Motor neuron (in vitro differentiated cells): ENCODE data around the gene SFT2D1. TPM values are rescaled to one million over a fixed set of nuclear protein-coding genes. Genes with fewer than 3 reads are reported as not detected.

Experiments
- ATAC-seq, 8 experiments: fragments of 200-7000 bp; cut with Tn5 transposase; replicated peaks in 6 of 8; 2 replicates each; pipeline ENCODE4 v1.8.0; 2021; ENCODE audit warnings: mild to moderate bottlenecking in 8 of 8, moderate library complexity in 8 of 8
- H3K27ac ChIP-seq, 2 donors: fragments of 250-450 bp; sonication (Bioruptor Pico); 2 replicates each; pipeline ENCODE4 v1.9.0; 2021; ENCODE audit warnings: antibody characterized with exemption in 2 of 2, mild to moderate bottlenecking in 2 of 2, moderate library complexity in 1 of 2
- H3K4me1 ChIP-seq, 2 donors: fragments of 250-450 bp; sonication (Bioruptor Pico); replicated peaks in 1 of 2; 2 replicates each; pipeline ENCODE4 v1.6.1; 2021; ENCODE audit warnings: antibody characterized with exemption in 2 of 2, mild to moderate bottlenecking in 2 of 2, moderate library complexity in 1 of 2
- H3K4me3 ChIP-seq, 5 donors: fragments of 250-450 bp; sonication (Bioruptor Pico); 2 replicates each; pipeline ENCODE4 v1.9.0; 2021; ENCODE audit warnings: antibody characterized with exemption in 5 of 5, mild to moderate bottlenecking in 5 of 5, moderate library complexity in 4 of 5
- WGBS, 10 experiments: fragments of 450-650 bp; shearing (Covaris generic); methylation state at CpG; one replicate each; pipeline ENCODE4 v1.0.0; 2022; 5-methylcytosine and 5-hydroxymethylcytosine counted together
- in situ Hi-C, 9 experiments: fragments of 400-800 bp; cut with MboI; loops; one replicate each; pipeline ENCODE4 v1.15.0; 2021; ENCODE audit warnings: low sequenced_read_pairs in 9 of 9, low pct_unique_long_range_greater_than_20kb in 2 of 9; ENCODE audit not compliant: unreplicated experiment in 9 of 9
- total RNA-seq, 8 experiments: library from RNA; unstranded; fragments of 300-600 nt; gene quantifications; 2 replicates each; pipeline versions ENCODE4 v1.2.3 to v1.2.4, GENCODE V29; 2022

SFT2D1 gene
- total RNA-seq, 8 experiments from 2014 or later: 21.4 to 53.5 (median 29.1) TPM

DNA sequence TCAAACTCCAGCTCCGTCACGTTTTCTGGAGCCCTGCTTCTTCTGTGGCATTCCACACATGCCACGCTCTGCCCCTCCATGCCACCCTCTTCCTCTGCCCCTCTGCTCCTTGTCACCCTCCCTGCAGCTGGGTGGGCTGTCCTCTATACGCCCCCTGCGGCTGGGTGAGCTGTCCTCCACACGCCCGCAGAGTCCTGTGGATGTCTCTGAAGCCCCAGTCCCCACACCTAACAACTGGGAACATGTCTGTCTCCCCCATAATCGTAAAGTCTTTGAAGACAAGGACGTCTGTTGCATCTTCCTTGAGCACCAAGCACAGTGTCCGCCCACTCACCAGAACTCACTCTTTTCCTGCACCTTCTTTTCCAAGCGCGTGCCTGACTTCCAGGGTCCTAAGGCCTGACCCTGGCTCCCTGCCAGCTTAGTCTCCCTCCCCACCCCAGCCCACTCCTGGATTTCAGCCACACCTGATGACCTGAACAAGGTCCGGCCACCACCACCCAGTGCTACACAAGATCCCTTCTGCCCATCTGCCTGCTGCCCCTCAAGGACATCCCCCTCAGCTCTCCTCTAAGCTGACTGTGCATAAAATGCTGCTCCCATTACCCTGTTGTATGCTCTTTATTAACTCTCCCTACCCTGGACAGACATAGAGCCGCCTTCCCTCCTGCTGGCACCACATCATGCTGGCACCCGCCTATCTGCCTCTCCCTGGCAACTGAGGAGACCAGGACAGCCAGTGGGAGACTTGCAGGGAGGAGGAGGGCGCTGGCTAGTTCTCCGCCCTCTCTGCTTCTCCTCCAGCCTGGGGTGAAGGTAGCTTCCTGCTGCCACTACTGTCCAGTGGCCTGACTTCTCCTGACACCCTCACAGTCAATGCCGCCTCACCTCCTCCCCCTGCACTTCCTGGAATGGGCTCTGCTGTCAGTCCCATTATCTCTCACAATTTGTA lies 23.4 kb downstream of the SFT2D1 start:
- no peaks in the 10 kb centered on the region for H3K4me1 ChIP-seq
- H3K4me3 ChIP-seq: no peak overlapping the region
- in situ Hi-C loops: no loop called here
- 61 to 100% (median 87%) methylated on average over 1 to 7 of the region's 18 CpGs; no CpG with 5 or more reads in 2 of the 10 experiments for WGBS, 10 experiments
- ATAC-seq: peak in 6 of 8 experiments; percentile 19 to 70 (median 40)
- no peak overlapping the region for H3K27ac ChIP-seq

DNA sequence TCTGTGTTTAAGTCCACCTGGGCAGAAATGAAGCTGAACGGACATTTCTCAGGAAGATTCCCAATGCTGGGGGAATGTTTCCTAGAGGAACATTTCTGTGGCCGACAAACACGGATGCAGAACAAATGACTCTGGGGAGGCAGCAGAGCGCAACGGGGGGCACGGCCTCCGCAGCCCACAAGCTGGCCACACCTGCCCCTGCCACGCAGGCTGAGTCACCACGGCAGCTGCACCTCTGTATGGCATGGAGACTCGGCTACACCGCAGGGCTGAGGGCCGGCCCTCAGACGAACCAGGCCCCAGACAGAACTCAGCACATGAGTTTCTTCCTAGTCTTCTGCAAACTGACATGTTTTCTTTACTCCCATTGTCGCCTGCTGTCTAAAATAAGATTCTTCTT lies 24.1 kb downstream of the SFT2D1 start:
- H3K4me3 ChIP-seq: no peak overlapping the region
- no peak overlapping the region for H3K27ac ChIP-seq
- peak in 1 of 8 experiments; percentile 29 for ATAC-seq
- in situ Hi-C loops: no loop called here
- H3K4me1 ChIP-seq: no peaks in the 10 kb centered on the region
- 58 to 100% (median 88%) methylated on average over 1 to 10 of the region's 14 CpGs; no CpG with 5 or more reads in 4 of the 10 experiments for WGBS, 10 experiments

DNA sequence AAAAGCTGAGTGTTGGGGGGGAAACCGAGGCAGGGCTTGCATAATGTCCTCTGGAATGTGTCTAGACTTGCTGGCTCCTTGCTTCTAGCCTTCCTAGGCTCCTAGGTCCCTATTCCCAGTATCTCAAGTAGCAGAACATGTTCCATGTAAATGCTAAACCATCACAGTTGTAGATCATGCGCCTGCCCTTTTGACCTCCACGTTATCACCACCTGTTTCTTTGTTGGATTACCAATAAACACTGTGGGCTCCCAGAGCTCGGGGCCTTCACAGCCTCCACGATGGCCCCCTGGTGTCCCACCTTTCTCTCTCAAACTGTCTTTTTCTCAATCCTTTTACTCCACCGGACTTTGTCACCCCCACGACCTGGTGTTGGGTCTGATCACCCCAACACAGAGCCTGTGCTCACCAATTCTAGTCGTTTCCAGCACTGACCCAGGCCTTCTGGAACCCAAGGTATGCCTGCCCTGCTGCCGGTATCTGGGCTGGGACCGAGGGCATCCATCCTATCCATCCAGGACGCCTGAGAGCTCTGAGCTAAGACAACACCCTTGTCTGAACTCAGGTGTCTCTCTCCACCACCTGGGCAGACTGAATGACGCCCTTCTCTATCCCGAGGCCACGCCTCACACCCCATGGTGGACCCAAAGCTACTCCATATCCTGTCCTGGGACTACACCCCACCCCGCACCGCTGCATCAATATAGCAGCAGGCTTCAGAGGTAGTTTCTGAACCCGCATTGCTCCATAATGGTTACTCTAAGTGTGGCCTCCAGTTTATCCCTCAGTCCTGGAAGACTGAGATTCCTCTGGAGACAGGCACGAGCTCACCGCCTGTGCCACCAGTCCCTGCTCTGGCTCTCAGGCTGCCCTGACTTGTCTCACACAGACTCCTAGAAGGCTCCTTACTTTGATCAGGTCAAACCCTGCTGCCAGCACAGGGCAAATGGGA lies 24.8 kb downstream of the SFT2D1 start:
- Histone ChIP-seq H3K4me3 (no peak overlapping the region), H3K27ac (no peak overlapping the region), H3K4me1 (peaks cover 0 to 6% of the 10 kb centered on the region in 2 donors)
- ATAC-seq: no peak
- WGBS, 10 experiments: 46 to 100% (median 76%) methylated on average over 1 to 10 of the region's 19 CpGs; no CpG with 5 or more reads in 1 of the 10 experiments
- in situ Hi-C loops: no loop called here

DNA sequence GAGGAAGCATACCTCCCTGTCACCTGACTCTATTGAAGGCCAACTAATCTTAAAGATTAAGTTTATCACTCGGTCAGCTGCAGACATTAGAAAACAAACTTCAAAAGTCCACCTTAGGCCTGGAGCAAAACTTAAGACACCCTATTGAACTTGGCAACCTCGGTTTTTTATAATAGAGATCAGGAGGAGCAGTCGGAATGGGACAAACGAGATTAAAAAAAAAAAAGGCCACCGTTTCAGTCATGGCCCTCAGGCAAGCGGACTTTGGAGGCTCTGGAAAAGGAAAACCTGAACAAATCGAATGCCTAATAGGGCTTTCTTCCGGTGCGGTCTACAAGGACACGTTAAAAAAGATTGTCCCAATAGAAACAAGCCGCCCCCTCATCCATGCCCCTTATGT lies 26.9 kb downstream of the SFT2D1 start:
- Histone ChIP-seq H3K27ac (no peak overlapping the region), H3K4me3 (no peak overlapping the region), H3K4me1 (peaks cover 0 to 8% of the 10 kb centered on the region in 2 donors)
- 73 to 96% (median 88%) methylated on average over 2 to 11 of the region's 11 CpGs; no CpG with 5 or more reads in 3 of the 10 experiments for WGBS, 10 experiments
- ATAC-seq: no peak
- in situ Hi-C loops: no loop called here

DNA sequence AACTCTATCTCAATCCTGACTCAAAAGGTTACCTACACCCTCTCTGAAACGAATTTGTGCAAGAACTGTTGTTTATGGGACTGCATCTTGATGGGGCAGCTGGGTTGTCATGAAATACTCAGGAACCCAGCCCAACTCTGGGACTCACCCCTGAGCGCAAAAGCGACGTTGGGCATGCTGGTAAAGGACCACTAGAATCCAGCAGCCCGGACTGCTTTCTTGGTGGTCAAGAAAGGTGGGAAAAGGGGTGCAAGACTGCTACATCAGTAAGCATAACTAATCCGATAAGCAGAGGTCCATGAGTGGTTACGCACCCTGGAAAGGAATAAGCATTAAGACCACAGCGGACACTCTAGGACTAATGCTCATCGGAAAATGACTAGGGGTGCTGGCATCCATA lies 27.9 kb downstream of the SFT2D1 start:
- Histone ChIP-seq H3K27ac (no peak overlapping the region), H3K4me1 (peaks cover 0 to 8% of the 10 kb centered on the region in 2 donors), H3K4me3 (no peak overlapping the region)
- ATAC-seq: no peak
- 67 to 92% (median 74%) methylated on average over 2 to 5 of the region's 9 CpGs; no CpG with 5 or more reads in 4 of the 10 experiments for WGBS, 10 experiments
- in situ Hi-C loops: no loop called here

DNA sequence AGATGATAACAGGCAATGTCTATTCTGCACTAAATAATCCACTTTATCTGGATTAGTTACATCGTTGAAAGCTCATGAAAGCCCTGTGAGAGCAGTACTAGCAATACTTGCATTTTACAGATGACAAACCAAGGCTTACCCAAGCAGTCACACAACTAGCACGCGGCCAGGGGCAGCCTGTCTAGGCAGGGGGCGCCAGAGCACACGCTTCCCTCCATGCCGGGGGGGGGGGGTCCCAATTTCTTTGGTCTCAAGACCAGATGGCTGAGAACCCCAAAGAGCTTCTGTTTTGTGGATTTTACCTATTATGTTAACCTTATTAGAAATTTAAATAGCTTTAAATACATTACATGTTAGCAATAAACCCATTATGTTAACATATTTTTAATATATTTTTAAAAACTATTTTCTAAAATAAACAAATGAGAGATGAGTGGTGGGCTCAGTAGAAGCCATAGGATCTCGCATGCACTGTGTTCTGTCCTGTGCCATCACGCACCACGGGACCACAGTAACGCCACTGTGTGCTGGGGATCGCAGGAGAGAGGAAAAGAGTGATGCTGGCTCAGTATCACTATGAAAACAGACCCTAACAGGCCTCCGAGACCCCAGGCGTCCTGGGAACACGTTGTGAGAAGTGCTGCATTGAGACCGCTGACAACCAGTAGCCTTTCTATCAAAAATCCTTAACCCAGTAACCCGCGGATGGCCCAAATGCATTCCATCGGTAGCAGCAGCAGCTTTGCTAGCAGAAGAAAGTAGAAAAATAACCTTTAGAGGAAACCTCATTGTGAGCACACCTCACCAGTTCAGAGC lies 28.9 kb downstream of the SFT2D1 start:
- in situ Hi-C loops: no loop called here
- ATAC-seq: peak; percentile 56 to 95 (median 71)
- H3K4me1 ChIP-seq: peaks cover 3 to 8% of the 10 kb centered on the region in 2 donors
- no peak overlapping the region for H3K27ac ChIP-seq
- WGBS, 10 experiments: 20 to 93% (median 54%) methylated on average over 1 to 14 of the region's 18 CpGs; no CpG with 5 or more reads in 1 of the 10 experiments
- H3K4me3 ChIP-seq: no peak overlapping the region

DNA sequence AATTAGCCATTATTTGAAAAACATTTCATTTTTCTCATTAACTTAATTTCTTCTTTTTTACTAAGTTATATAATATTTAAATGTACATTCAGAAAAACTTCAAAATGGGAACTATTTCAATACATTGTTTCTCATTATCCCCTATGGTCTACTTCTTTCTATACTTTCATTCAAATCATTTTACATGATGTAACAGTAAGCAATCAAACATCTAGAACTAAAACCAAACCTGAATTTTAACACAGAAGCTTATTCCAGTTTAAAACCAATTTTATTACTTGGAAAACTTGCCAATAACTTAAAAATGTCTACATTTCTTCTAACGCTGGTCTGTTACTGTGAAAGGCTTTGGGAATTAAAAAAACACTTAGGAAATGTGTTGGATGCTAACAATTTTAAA lies 29.5 kb downstream of the SFT2D1 start:
- 8 to 100% (median 79%) methylated on average over 1 of the region's 1 CpG; no CpG with 5 or more reads in 2 of the 10 experiments for WGBS, 10 experiments
- no peak for ATAC-seq

DNA sequence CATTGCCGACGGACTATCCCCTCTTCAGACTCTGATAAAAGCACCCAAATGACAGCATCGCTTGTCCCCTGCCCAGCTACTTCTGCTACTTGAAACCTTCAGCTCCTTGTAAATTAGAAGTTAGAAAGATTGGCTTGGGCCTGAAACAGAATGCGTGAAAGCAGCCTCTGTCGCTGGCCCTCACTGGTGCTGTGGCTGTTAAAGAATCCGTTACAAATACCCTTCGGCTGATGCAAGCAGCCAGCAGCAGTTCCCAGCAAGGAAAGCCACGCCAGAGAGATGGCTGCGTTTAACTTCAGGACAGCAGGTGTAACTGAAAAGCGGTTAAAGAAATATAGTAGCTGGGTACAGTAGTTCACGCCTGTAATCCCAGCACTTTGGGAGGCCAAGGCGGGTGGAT lies 31.7 kb downstream of the SFT2D1 start:
- no peak for ATAC-seq
- WGBS, 10 experiments: 60 to 100% (median 85%) methylated on average over 1 to 7 of the region's 12 CpGs; no CpG with 5 or more reads in 2 of the 10 experiments
- in situ Hi-C loops: no loop called here
- Histone ChIP-seq H3K4me1 (peaks cover 5 to 8% of the 10 kb centered on the region in 2 donors), H3K4me3 (no peak overlapping the region), H3K27ac (no peak overlapping the region)

More for the DNA sequence above, 29.5 kb downstream of the SFT2D1 start:
- no peak overlapping the region for H3K27ac ChIP-seq
- in situ Hi-C loops: no loop called here
- H3K4me1 ChIP-seq: peaks cover 5 to 8% of the 10 kb centered on the region in 2 donors
- H3K4me3 ChIP-seq: no peak overlapping the region

DNA sequence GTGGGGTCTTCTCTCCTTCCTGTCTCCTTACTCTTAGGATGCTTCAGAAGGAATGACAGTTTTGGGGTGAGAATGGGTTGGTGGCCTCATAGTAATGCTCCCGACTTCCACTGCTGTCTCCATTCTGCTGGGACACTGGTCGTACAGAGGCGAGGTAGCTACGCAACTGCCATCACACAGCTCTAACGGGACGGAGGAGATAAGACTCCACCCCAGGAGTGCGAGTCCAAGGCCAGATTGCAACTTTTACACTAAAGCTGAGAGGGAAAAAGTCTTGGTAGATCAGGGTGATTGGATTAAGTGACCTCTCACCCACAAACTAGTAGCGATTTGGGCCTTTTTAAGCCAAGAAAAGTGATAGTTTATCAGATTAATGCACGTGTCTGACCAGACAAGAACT lies 32.4 kb downstream of the SFT2D1 start:
- Histone ChIP-seq H3K4me3 (no peak overlapping the region), H3K4me1 (peaks cover 5 to 8% of the 10 kb centered on the region in 2 donors), H3K27ac (no peak overlapping the region)
- 0 to 100% (median 90%) methylated on average over 1 to 7 of the region's 9 CpGs; no CpG with 5 or more reads in 5 of the 10 experiments for whole genome bisulfite sequencing, 10 experiments
- ATAC-seq: no peak
- in situ Hi-C loops: no loop called here

DNA sequence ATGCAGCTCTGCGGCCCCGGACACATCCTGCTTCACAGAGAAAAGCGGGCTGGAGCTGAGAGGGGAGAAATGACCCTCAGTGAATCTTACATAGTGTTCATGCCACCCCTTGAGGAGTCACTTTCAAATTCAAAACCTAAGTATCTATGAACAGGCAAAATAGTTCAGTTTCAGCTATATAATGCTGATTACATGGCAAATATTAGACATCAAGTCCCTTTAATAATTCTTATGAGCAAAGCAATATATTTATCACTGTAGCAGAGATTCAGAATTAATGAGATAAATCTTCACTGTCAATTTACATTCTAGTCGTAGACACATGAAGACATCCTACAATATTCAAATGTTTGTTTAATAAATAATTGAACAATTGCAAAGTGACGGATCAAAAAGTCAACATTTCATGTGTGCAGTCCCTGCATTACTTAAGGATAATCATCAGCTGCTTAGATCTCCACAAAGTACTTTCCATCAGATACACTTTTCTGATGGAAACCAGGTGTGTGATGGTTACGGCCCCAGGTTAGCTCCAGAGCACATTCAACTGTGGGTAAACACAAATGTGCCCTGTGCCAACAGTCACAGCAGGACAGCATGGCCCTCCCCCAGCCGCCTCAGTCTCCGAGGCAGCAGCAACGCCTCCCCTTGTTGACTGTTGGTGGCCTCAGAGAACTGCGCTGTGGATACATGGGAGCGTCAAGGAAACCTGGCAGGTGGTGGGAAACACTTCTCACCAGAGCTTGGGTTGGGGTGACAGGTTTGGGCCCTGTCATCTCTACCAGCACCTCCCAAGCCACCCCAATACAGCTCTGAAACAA lies 33.4 kb downstream of the SFT2D1 start:
- H3K4me1 ChIP-seq: peaks cover 5 to 8% of the 10 kb centered on the region in 2 donors
- H3K4me3 ChIP-seq: peak overlapping the region in 4 of 5 donors; percentile 32 to 37 (median 35)
- peak in 1 of 8 experiments; percentile 24 for ATAC-seq
- WGBS, 10 experiments: 28 to 70% (median 59%) methylated on average over 2 to 9 of the region's 11 CpGs; no CpG with 5 or more reads in 1 of the 10 experiments
- in situ Hi-C loops: no loop called here
- no peak overlapping the region for H3K27ac ChIP-seq

DNA sequence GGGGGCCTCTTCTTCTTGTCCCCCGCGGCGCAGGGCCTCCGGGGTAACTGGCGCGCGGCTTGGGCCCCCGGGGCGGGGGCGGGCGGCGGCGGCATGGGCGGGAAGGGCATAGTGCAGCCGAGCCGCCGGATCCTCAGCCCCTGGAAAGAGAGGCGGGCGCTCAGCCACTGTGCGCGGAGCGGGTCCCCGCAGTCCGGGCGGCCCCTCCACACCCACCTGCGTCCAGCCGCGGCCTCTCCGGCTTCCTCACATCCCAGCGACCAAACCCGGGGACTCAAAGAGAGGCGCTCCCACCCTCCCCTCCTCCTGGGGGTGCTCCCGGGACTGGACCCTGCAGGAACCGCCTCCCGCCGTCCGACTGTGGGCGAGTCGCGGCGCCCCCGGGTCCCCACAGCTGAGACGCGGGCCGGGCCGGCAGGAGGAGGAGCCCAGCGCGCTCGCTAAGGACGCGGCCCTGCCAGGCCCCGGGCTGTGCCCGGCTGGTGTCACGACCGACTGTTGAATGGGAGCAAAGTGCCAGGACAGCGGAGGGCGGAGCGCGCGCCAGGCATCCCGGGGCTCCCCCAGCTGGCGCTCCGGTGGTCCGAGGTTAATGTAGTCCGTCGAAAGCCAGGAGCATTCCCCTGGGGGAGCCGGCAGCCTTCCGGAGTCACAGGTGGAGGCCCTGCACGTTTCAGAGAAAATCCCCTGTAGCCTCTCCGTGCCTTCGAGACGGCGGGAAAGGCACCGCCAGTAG lies 34.1 kb downstream of the SFT2D1 start, which contains the start of gene PRR18:
Gene PRR18 (minus strand): TSS at position 360 of the 736 bp plus-strand sequence. CDS start 250 bp downstream, at position 110.
- Histone ChIP-seq H3K4me3 (peak within 1 kb of the TSS; percentile 29 to 37 (median 34)), H3K4me1 (peaks cover 5 to 8% of the 10 kb centered on the region in 2 donors), H3K27ac (no peak within 1 kb of the TSS)
- in situ Hi-C loops: no loop called here
- peak; percentile 9 to 79 (median 74) for ATAC-seq
- 0 to 22% (median 0%) methylated on average over 1 to 6 of the region's 74 CpGs; no CpG with 5 or more reads in 7 of the 10 experiments for WGBS, 10 experiments
